WTC11 (cell line): ENCODE data around the gene YPEL1. TPM values are rescaled to one million over a fixed set of nuclear protein-coding genes. Genes with fewer than 3 reads are reported as not detected.
A peak's percentile ranks its signal among the peaks of the same experiment; 100 is the strongest.

ENCODE experiments used
- ATAC-seq: fragments of 200-7000 bp; cut with Tn5 transposase; 2 replicates; pipeline ENCODE4 v1.10.0; 2021; ENCODE audit warnings: mild to moderate bottlenecking, moderate library complexity
- CTCF ChIA-PET: fragments of 300-600 bp; sonication (Branson Sonifier 250); formaldehyde crosslinking; loops from one replicate; lab custom pipeline; 2021; ENCODE audit warnings: antibody characterized with exemption; lab: Charles Lee
- POLR2A ChIA-PET: fragments of 350-600 bp; sonication (Branson Sonifier 250); formaldehyde crosslinking; loops from one replicate; lab custom pipeline; 2021; ENCODE audit warnings: antibody characterized with exemption; lab: Charles Lee
- DNase-seq: peaks from one replicate; pipeline ENCODE4 v3.0.0; 2021; ENCODE audit warnings: low spot score
- H3K27ac Mint-ChIP-seq: 2 replicates; pipeline ENCODE4 v1.8.0; 2021; ENCODE audit warnings: mixed read lengths
- H3K27me3 Mint-ChIP-seq: 2 replicates; pipeline ENCODE4 v1.8.0; 2021; ENCODE audit warnings: low read depth, mild to moderate bottlenecking, moderate library complexity, mixed read lengths
- H3K36me3 Mint-ChIP-seq: 2 replicates; pipeline ENCODE4 v1.8.0; 2021; ENCODE audit warnings: mixed read lengths
- H3K4me1 Mint-ChIP-seq: 2 replicates; pipeline ENCODE4 v1.8.0; 2022; ENCODE audit warnings: mixed read lengths
- H3K4me3 Mint-ChIP-seq: 2 replicates; pipeline ENCODE4 v1.8.0; 2021; ENCODE audit warnings: mild to moderate bottlenecking, moderate library complexity, mixed read lengths
- H3K9me3 Mint-ChIP-seq: 2 replicates; pipeline ENCODE4 v1.8.0; 2021; ENCODE audit warnings: mixed read lengths
- ATF1 ChIP-seq: sonication (generic); formaldehyde crosslinking; IDR thresholded peaks from 2 replicates; pipeline ENCODE4 v1.8.1; 2023; ENCODE audit warnings: mild to moderate bottlenecking, moderate library complexity, missing genetic modification reagents
- ATF2 ChIP-seq: sonication (generic); formaldehyde crosslinking; IDR thresholded peaks from 2 replicates; pipeline ENCODE4 v1.8.1; 2022; ENCODE audit warnings: low read depth, missing genetic modification reagents, borderline replicate concordance
- CDX4 ChIP-seq: fragments of 250-450 bp; sonication (Bioruptor Pico); IDR thresholded peaks from 2 replicates; pipeline ENCODE4 v1.9.0; 2021; ENCODE audit warnings: moderate library complexity, mild to moderate bottlenecking, inconsistent platforms, borderline replicate concordance
- EMX1 ChIP-seq: fragments of 250-450 bp; sonication (Bioruptor Pico); IDR thresholded peaks from 2 replicates; pipeline ENCODE4 v1.8.0; 2021; ENCODE audit warnings: mild to moderate bottlenecking
- ERG ChIP-seq: fragments of 250-450 bp; sonication (Bioruptor Pico); IDR thresholded peaks from 2 replicates; pipeline ENCODE4 v1.8.0; 2021; ENCODE audit warnings: mild to moderate bottlenecking
- ETV6 ChIP-seq: sonication (generic); formaldehyde crosslinking; IDR thresholded peaks from 2 replicates; pipeline ENCODE4 v1.8.1; 2022; ENCODE audit warnings: mild to moderate bottlenecking, missing genetic modification reagents
- FOXP1 ChIP-seq: sonication (generic); formaldehyde crosslinking; IDR thresholded peaks from 2 replicates; pipeline ENCODE4 v1.8.0; 2022; ENCODE audit warnings: missing genetic modification reagents, mild to moderate bottlenecking, moderate library complexity, borderline replicate concordance
- HMGA2 ChIP-seq: fragments of 250-450 bp; sonication (Bioruptor Pico); IDR thresholded peaks from 2 replicates; pipeline ENCODE4 v1.4.0; 2021; ENCODE audit warnings: mild to moderate bottlenecking, moderate library complexity
- JUN ChIP-seq: sonication (generic); formaldehyde crosslinking; IDR thresholded peaks from 2 replicates; pipeline ENCODE4 v1.8.0; 2023; ENCODE audit warnings: mild to moderate bottlenecking, missing genetic modification reagents
- MAX ChIP-seq: sonication (generic); formaldehyde crosslinking; IDR thresholded peaks from 2 replicates; pipeline ENCODE4 v1.8.0; 2022; ENCODE audit warnings: mild to moderate bottlenecking, missing genetic modification reagents
- MLX ChIP-seq: sonication (generic); formaldehyde crosslinking; IDR thresholded peaks from 2 replicates; pipeline ENCODE4 v1.8.1; 2023; ENCODE audit warnings: mild to moderate bottlenecking, missing genetic modification reagents, moderate library complexity
- NFYB ChIP-seq: sonication (generic); formaldehyde crosslinking; conservative IDR thresholded peaks from 2 replicates; pipeline ENCODE4 v1.8.0; 2022; ENCODE audit warnings: low read depth, missing genetic modification reagents
- NR3C1 ChIP-seq: sonication (generic); formaldehyde crosslinking; conservative IDR thresholded peaks from 2 replicates; pipeline ENCODE4 v1.8.1; 2023; ENCODE audit warnings: low read depth, mild to moderate bottlenecking, missing genetic modification reagents
- RELA ChIP-seq: sonication (generic); formaldehyde crosslinking; IDR thresholded peaks from 2 replicates; pipeline ENCODE4 v1.8.1; 2022; ENCODE audit warnings: missing genetic modification reagents, mild to moderate bottlenecking, borderline replicate concordance
- RORB ChIP-seq: fragments of 250-450 bp; sonication (Bioruptor Pico); IDR thresholded peaks from 2 replicates; pipeline ENCODE4 v1.9.0; 2021; ENCODE audit warnings: mild to moderate bottlenecking
- SMAD3 ChIP-seq: sonication (generic); formaldehyde crosslinking; IDR thresholded peaks from 2 replicates; pipeline ENCODE4 v1.8.0; 2022; ENCODE audit warnings: missing genetic modification reagents, mild to moderate bottlenecking, borderline replicate concordance
- USF1 ChIP-seq: sonication (generic); formaldehyde crosslinking; IDR thresholded peaks from 2 replicates; pipeline ENCODE4 v1.8.0; 2022; ENCODE audit warnings: mild to moderate bottlenecking, missing genetic modification reagents
- ZBTB43 ChIP-seq: sonication (generic); formaldehyde crosslinking; IDR thresholded peaks from 2 replicates; pipeline ENCODE4 v1.8.1; 2023; ENCODE audit warnings: mild to moderate bottlenecking, missing genetic modification reagents
- ZMAT4 ChIP-seq: fragments of 250-450 bp; sonication (Bioruptor Pico); IDR thresholded peaks from 2 replicates; pipeline ENCODE4 v1.9.0; 2021; ENCODE audit warnings: mild to moderate bottlenecking
- ZNF281 ChIP-seq: sonication (generic); formaldehyde crosslinking; IDR thresholded peaks from 2 replicates; pipeline ENCODE4 v1.8.0; 2023; ENCODE audit warnings: mild to moderate bottlenecking, missing genetic modification reagents
- ZNF416 ChIP-seq: fragments of 250-450 bp; sonication (Bioruptor Pico); IDR thresholded peaks from 2 replicates; pipeline ENCODE4 v1.9.0; 2021; ENCODE audit warnings: mild to moderate bottlenecking, inconsistent platforms
- ZNF671 ChIP-seq: fragments of 250-450 bp; sonication (Bioruptor Pico); IDR thresholded peaks from 2 replicates; pipeline ENCODE4 v1.8.0; 2021; ENCODE audit warnings: mild to moderate bottlenecking
- total RNA-seq: library from RNA; stranded (reverse); gene quantifications from 3 replicates; pipeline ENCODE4 v1.2.3, GENCODE V29; 2021

Gene YPEL1
- total RNA-seq, 1 experiment from 2014 or later, result 7.7 TPM

- TF ChIP-seq ZNF281 (CRISPR knock-in tag) (peak; percentile 9; the same call in 1 of the 2 replicates), MAX (CRISPR knock-in tag) (peak; percentile 72; the same call in 1 of the 2 replicates), EMX1 (CRISPR knock-in tag) (peak; percentile 94), MLX (CRISPR knock-in tag) (0 out of 2 replicates have a peak, but pooled peaks have one; percentile 73), FOXP1 (CRISPR knock-in tag) (peak; percentile 93), RELA (CRISPR knock-in tag) (peak; percentile 67; the same call in 1 of the 2 replicates), ZMAT4 (CRISPR knock-in tag) (no peak; the same call in 1 of the 2 replicates), ZNF671 (CRISPR knock-in tag) (no peak), SMAD3 (CRISPR knock-in tag) (0 out of 2 replicates have a peak, but pooled peaks have one; percentile 44), ZBTB43 (CRISPR knock-in tag) (peak; percentile 92), ETV6 (CRISPR knock-in tag) (peak; percentile 75; the same call in 1 of the 2 replicates), NFYB (CRISPR knock-in tag) (peak; percentile 54), USF1 (CRISPR knock-in tag) (peak; percentile 52; the same call in 1 of the 2 replicates), NR3C1 (CRISPR knock-in tag) (no peak), HMGA2 (CRISPR knock-in tag) (no peak), RORB (no peak)
Observed at GRCh38 chr22:21657360-21658032, 78.1 kb downstream of the YPEL1 start (continued).

GRCh38 chr22:21657020-21657359 lies 78.6 kb downstream of the YPEL1 start:
- POLR2A ChIA-PET, result no interaction called here
- no peak for DNase-seq
- no peak for TF ChIP-seq ZNF416 (CRISPR knock-in tag)
- no peak for TF ChIP-seq ERG (CRISPR knock-in tag)
- TF ChIP-seq ATF2 (CRISPR knock-in tag), result no peak
- no peak for TF ChIP-seq JUN (CRISPR knock-in tag)
- no peak for TF ChIP-seq ATF1 (CRISPR knock-in tag)
- no peak for TF ChIP-seq CDX4

More at GRCh38 chr22:21657020-21657359, 78.6 kb downstream of the YPEL1 start:
- H3K4me3 Mint-ChIP-seq, result peak overlapping the region; percentile 62
- peak overlapping the region; percentile 75 for H3K27ac Mint-ChIP-seq
- peaks cover 2% of the 10 kb centered on the region; the same call in 1 of the 2 replicates for H3K9me3 Mint-ChIP-seq
- peak; percentile 57 for ATAC-seq
- H3K36me3 Mint-ChIP-seq, result peaks cover 13% of the 10 kb centered on the region
- CTCF ChIA-PET, result interaction anchor here (0.8 to 2.2 kb wide), 5 partner anchors 9 to 79 kb away, joined by 3 to 10 read pairs (median 3); partner anchors contain the start of gene PPIL2
- H3K27me3 Mint-ChIP-seq, result peaks cover 10% of the 10 kb centered on the region
- peaks cover 21% of the 10 kb centered on the region for H3K4me1 Mint-ChIP-seq
